ENCODE measurements around the gene SBK1.
"Not testable (repeated sequence)": the region's sequence is repeated elsewhere in the genome, so short reads cannot be mapped to it uniquely, and the experiment has no call there.

The SBK1 gene

DNA sequence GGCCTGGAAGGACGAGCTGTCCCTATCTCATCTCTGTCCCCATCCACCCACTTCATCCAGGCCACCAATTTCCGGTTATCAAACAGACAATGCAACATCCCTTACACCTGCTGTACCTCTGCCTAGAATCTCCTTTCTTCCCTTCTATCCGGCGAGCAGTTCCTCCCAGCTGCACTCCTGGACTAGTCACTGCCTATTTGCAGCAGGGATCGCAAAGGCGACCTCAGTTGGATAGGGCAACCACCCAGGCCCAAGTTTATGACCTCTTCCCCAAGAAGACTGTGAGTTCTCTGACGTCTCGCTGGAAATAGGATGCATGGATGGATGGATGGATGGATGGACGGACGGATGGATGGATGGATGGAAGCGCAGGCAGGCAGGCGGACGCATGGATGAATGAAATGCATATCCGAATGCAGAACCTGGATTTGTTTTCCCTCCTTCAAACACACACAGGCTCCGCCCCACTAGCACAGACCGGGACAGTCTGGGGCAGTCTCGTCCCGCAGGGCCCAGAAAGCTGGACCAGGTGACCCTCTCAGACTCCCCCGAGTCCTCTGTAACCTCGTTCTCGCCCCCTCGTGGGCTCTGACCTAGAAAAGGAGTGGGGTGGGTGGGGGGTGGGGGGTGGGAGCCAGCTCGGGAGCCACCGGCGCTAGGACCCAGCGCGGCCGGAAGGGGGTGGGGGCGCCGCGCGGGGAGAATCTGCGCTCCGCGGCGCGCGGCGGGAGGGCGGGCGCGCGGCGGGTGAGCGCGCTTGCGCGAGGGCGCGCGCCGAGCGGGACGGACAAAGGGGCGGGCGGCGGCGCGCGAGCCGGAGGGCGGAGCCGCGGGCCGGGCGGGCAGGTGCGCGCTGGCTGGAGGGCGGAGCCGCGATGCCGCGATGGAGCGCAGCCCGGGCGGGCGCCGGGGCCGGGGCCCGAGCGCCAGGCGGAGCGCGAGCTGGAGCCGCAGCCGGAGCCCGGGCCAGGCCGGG lies at the start of gene SBK1:
Gene SBK1 (plus strand): TSS at position 875 of the 976 bp plus-strand sequence. CDS start 24,867 bp downstream, outside the sequence.
- DNase-seq (ENCODE audit: low read depth): no peak

- not testable (repeated sequence) for DNase-seq (ENCODE audit: low read depth)
These were observed 42.8 kb upstream of the SBK1 start for GRCh38 chr16:28249483-28249882.

- no peak for DNase-seq (ENCODE audit: low read depth)
These were observed 41.3 kb upstream of the SBK1 start for GRCh38 chr16:28250999-28251398.

- no peak for DNase-seq (ENCODE audit: low read depth)
These were observed 38.2 kb upstream of the SBK1 start for GRCh38 chr16:28254158-28254557.

DNA sequence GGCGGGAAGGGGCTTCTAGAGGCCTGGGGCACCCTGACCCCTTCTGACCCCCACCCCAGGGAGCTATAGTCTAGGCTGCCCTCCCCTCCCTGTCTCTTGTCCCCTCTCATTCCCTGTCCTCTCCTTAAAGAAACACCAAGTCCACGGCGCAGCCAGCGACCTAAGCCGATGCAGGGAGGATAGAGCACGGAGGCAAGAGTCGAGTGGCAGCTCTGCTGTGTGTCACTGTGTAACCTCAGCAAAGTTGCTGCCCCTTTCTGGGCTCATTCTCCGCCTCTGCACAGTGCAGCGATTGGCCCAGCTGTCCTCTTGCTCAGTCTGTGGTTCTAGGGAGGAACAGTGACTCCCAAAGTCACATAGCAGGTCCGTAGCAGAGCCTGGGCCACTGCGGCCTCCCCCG lies 36.5 kb upstream of the SBK1 start:
- no peak for DNase-seq (ENCODE audit: low read depth)

DNA sequence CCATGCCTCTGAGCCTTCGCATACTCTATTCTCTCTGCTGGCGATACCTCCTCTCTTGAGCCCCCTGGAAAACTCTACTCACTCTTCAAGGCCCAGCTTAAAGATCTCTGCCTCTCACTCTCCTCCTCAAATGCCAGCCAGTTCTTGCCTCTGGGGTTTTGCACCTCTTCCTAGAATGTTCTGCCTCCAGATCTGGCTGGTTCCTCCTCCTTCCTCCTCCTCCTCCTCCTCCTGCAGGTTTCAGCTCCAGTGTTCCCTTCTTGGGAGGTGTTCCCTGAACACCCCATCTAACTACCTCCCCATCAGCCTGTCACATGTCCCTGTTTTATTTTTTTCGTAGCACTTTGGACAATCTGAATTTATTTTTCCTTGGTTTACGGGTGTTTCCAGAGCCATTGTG lies 35.1 kb upstream of the SBK1 start:
- no peak for DNase-seq (ENCODE audit: low read depth)

DNA sequence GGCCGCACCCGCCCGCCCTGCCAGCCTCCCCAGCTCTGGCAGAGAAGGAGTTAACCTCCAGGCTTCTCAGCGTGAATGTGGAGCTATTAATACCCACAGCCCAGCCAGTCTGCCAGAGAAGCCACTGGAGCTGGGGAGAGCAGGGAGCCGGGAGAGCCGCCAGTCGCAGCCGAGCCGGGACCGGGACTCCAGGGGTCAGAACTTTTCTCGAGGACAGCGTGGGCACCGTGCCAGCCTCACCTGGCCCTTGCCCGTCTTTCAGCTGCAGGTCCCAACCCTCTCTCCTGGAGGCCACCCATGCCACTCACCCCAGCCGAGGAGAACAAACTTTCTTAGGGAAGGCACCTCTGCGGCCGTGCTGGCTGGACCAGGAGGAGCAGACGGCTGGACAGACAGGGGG lies 33.8 kb upstream of the SBK1 start:
- DNase-seq (ENCODE audit: low read depth): no peak

- no peak for DNase-seq (ENCODE audit: low read depth)
These were observed 33.1 kb upstream of the SBK1 start for GRCh38 chr16:28259091-28259780.

- no peak for DNase-seq (ENCODE audit: low read depth)
These were observed 32.6 kb upstream of the SBK1 start for GRCh38 chr16:28259781-28260150.

DNA sequence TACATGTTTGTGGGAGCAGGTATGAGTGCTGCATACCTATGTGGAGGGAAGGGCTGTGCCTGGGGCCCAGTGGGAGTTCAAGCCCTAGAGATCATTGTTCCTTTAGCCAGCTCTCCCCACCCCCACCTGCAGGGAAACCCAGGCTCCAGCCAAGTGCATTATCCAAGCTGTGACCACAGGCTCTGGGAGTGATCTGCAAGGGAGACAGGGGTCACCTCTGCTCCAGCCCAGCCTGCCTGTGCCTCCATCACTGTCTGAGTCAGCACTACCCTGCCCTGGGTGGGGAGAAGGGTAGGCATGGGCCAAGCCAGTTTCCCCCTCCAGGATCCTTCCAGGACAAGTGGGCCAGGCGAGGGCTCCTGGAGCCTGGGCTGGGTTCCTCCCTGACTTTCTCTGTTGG lies 32.1 kb upstream of the SBK1 start:
- no peak for DNase-seq (ENCODE audit: low read depth)

GRCh38 chr16:28261942-28262341 lies 30.4 kb upstream of the SBK1 start:
- DNase-seq (ENCODE audit: low read depth): no peak

GRCh38 chr16:28263305-28263704 lies 29.0 kb upstream of the SBK1 start:
- no peak for DNase-seq (ENCODE audit: low read depth)

DNA sequence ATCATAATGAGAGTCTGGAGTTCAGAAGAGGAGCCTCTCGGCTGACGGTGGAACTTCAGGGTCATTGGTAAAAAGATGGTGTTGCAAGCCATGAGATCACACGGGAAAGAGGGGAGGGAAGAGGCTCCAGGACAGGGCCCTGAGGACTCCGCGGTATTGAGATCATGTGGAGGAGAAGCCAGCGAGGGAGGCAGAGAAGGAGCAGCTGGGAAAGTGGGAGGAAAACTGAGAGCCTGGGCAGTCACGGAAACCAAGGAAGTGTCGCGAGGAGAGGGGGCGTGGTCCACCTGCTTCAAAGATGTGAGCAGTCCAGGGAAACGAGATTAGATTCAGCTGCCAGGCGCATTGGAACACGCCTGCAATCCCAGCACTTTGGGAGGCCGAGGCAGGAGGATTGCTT lies 27.7 kb upstream of the SBK1 start:
- DNase-seq (ENCODE audit: low read depth): no peak

DNA sequence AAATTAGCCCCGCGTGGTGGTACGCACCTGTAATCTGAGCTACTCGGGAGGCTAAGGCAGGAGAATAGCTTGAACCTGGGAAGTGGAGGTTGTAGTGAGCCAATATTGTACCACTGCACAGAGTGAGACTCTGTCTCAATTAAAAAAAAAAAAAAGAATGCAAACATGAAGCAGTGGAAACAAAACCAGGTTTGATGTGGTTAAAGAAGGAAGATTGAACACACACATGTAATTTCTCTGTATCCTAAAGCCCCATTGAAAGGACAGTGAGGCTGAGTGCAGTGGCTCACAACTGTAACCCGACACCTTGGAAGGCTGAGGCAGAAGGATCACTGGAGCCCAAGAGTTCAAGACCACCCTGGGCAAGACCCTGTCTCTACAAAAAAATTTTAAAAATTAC lies 26.5 kb upstream of the SBK1 start:
- DNase-seq (ENCODE audit: low read depth): no peak

DNA sequence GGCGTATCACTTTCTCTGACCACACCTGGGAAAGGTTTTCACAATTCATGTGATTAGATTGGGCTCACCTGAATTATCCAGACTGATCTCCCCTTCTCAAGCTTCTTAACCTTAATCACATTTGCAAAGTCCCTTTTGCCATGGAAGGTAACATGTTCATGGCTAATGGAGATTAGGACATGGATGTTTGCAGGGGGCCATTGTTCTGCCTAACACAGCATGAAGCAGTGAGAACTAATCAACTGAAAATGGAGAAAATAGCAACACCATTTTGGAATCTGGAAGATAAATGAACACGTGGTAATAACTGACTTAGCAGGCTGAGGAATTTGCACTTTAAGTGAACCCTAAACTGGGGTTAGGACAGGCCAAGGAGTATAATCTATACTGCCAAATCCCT lies 25.0 kb upstream of the SBK1 start:
- DNase-seq (ENCODE audit: low read depth): no peak

GRCh38 chr16:28273511-28273910 lies 18.8 kb upstream of the SBK1 start:
- no peak for DNase-seq (ENCODE audit: low read depth)

DNA sequence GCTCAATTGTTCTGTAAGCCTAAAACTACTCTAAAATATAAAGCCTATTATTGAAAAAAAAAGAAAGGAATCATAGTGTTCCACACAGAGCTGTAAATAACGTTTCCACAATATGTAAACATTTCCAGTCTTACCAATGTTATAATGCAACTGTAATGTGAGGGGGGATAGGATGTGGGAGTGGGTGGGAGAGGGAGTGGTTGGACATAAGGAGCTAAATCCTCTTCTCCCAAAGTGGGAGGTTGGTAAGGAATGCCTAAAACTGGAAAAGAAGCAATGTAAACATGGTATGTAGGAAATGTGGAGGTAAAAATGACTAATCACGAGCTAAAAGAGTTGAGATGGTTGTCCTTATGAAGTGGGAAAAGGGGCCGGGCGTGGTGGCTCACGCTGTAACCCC lies 17.6 kb upstream of the SBK1 start:
- DNase-seq (ENCODE audit: low read depth): no peak

DNA sequence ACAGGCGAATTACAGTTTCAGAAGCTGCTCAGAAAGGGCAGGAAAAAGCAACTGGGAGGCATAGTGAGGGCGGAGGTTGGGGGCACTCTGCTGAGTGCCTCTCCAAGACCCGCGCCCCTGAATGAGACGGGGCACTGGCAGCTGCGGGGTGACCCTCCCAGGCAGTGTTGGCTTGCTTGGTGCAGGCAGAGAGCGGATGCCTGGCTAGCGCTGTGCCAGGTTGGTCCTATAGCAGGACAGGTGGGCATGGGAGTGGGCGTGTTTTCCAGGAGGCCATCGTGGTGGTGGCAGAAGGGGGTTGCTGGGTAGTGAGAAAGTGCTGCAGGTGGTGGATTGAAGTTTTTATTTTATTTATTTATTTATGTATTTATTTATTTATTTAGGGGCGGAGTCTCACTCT lies 16.0 kb upstream of the SBK1 start:
- no peak for DNase-seq (ENCODE audit: low read depth)

GRCh38 chr16:28277537-28278388 lies 14.6 kb upstream of the SBK1 start:
- DNase-seq (ENCODE audit: low read depth): peak; percentile 62

DNA sequence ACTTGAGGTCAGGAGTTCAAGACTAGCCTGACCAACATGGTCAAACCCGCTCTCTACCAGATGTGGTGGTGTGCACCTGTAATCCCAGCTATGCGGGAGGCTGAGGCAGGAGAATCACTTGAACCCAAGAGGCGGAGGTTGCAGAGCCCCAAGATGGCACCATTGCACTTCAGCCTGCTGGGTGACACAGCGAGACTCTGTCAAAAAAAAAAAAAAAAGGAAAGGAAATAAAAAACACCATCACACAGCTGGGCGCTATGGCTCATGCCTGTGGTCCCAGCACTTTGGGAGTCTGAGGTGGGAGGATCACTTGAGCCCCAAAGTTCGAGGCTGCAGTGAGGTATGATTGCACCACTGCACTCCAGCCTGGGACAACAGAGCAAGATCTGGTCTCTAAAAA lies 13.3 kb upstream of the SBK1 start:
- DNase-seq (ENCODE audit: low read depth): no peak

- no peak for DNase-seq (ENCODE audit: low read depth)
These were observed 11.2 kb upstream of the SBK1 start for GRCh38 chr16:28280881-28281836.

Data from fibroblast of the conjunctiva (primary cell).